ENCODE results near the gene MELTF. TPM values are rescaled to one million over a fixed set of nuclear protein-coding genes. Genes with fewer than 3 reads are reported as not detected.

The MELTF gene
- total RNA-seq, 1 experiment from 2014 or later = 9.2 TPM

GRCh38 chr3:196963631-196963953 is 66.0 kb downstream of the MELTF start:
- Histone ChIP-seq H2BK120ac (ENCODE audit: low read depth, low read length, poor library complexity, severe bottlenecking) (no peak overlapping the region), H4K5ac (ENCODE audit: insufficient read length, low read depth, low read length) (no peak overlapping the region), H3K23ac (ENCODE audit: insufficient read length, low read depth, low read length) (no peak overlapping the region), H2AFZ (ENCODE audit: low read length) (no peak overlapping the region), H3K9me3 (ENCODE audit: control insufficient read depth, low read depth, low read length) (no peaks in the 10 kb centered on the region), H3K4me1 (ENCODE audit: insufficient read depth, low read length) (no peaks in the 10 kb centered on the region), H4K8ac (replicated peaks; ENCODE audit: insufficient read length, low read depth, low read length) (no peak overlapping the region), H2BK15ac (ENCODE audit: low read depth, low read length) (no peak overlapping the region), H4K91ac (ENCODE audit: insufficient read length, low read depth, low read length) (no peak overlapping the region), H2BK12ac (ENCODE audit: insufficient read length, low read depth, low read length) (no peak overlapping the region), H3T11ph (ENCODE audit: low read length) (no peak overlapping the region), H3K4me2 (ENCODE audit: insufficient read depth, insufficient read length, low read length) (no peak overlapping the region), H3K27ac (ENCODE audit: insufficient read length, low read depth, low read length) (no peak overlapping the region), H3K79me1 (ENCODE audit: insufficient read depth, low read depth, low read length, poor library complexity, severe bottlenecking) (no peaks in the 10 kb centered on the region), H3K23me2 (ENCODE audit: insufficient read length, low read depth, low read length, poor library complexity, severe bottlenecking) (no peaks in the 10 kb centered on the region), H2BK20ac (ENCODE audit: low read depth, low read length, poor library complexity, severe bottlenecking) (no peak overlapping the region), H3K18ac (ENCODE audit: insufficient read length, low read depth, low read length) (no peak overlapping the region), H3K56ac (ENCODE audit: insufficient read length, low read depth, low read length) (no peak overlapping the region), H3K79me2 (ENCODE audit: insufficient read depth, low read length) (no peaks in the 10 kb centered on the region), H2BK5ac (ENCODE audit: insufficient read length, low read length) (no peak overlapping the region), H3K4ac (ENCODE audit: low read depth, low read length) (no peak overlapping the region), H4K20me1 (ENCODE audit: control insufficient read depth, insufficient read depth, insufficient read length) (no peaks in the 10 kb centered on the region), H3K14ac (ENCODE audit: insufficient read depth, low read length) (no peak overlapping the region; the same call in 1 of the 2 replicates), H3K27me3 (ENCODE audit: insufficient read depth, low read length) (peaks cover 24% of the 10 kb centered on the region), H3K9ac (ENCODE audit: extremely low read depth, insufficient read length, low read length) (no peak overlapping the region), H2AK5ac (ENCODE audit: insufficient read length, low read length) (no peak overlapping the region)
- no peak overlapping the region for H3K27ac Mint-ChIP-seq
- peaks cover 3 to 10% of the 10 kb centered on the region in 2 experiments; a peak in 3 of 4 replicates for H3K4me1 Mint-ChIP-seq
- TF ChIP-seq CTCF (conservative IDR thresholded peaks at IDR 0.05) = no peak
- DNase-seq = no peak
- no peak overlapping the region for H3K4me3 Mint-ChIP-seq
- no peaks in the 10 kb centered on the region for H3K36me3 Mint-ChIP-seq (ENCODE audit: insufficient read depth in 1 of 3, low read depth in 3 of 3)
- H3K27me3 Mint-ChIP-seq (ENCODE audit: low read depth) = peaks cover 77% of the 10 kb centered on the region
- H3K9me3 Mint-ChIP-seq = no peaks in the 10 kb centered on the region; a peak in 1 of 5 replicates
- no CpG with 5 or more reads among the region's 2 CpGs for WGBS (ENCODE audit: extremely low coverage, insufficient read length, low lambda C conversion rate)

All from H9 (cell line).